ENCODE data around the gene NPPB. TPM values are rescaled to one million over a fixed set of nuclear protein-coding genes. Genes with fewer than 3 reads are reported as not detected.

NPPB gene
- total and polyA plus RNA-seq, 7 experiments from 2014 or later = not detected

DNA sequence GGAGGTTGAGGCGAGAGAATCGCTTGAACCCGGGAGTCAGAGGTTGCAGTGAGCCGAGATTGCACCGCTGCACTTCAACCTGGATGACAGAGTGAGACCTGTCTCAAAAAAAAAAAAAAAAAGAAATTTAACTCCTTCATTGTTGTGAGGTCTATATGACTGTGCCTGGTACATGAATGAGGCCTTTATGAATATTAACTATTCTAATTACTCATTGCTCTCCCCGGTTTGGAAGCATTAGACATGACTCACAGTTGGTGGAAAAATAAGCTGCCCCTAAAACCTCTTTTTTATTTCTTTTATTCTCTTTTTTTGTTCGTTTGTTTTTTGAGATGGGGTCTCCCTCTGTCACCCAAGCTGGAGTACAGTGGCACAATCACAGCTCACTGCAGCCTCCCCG, 3.3 kb downstream of the NPPB start:
- DNase-seq (no peak), ATAC-seq (no peak)
- Histone ChIP-seq H3K9me3 (ENCODE audit: control insufficient read depth in 2 of 3, low read length in 3 of 3) (no peaks in the 10 kb centered on the region), H3K4me3 (ENCODE audit: low read length) (no peak overlapping the region), H3K36me3 (ENCODE audit: control insufficient read depth in 2 of 3, insufficient read depth in 3 of 3, low read length in 3 of 3) (no peaks in the 10 kb centered on the region), H3K27me3 (ENCODE audit: control insufficient read depth in 2 of 2, insufficient read depth in 2 of 2, low read length in 2 of 2) (peaks cover 0 to 11% of the 10 kb centered on the region in 2 donors), H3K27ac (ENCODE audit: low read depth, low read length) (no peak overlapping the region), H3K4me1 (ENCODE audit: control insufficient read depth in 2 of 2, insufficient read depth in 2 of 2, low read length in 2 of 2) (no peaks in the 10 kb centered on the region)
- intact Hi-C loops (cut with micrococcal nuclease) = no loop called here
- Mint-ChIP-seq H3K27me3 (peaks cover 37 to 66% (median 53%) of the 10 kb centered on the region in 5 donors), H3K27ac (no peak overlapping the region), H3K9me3 (peaks cover 0 to 5% (median 0%) of the 10 kb centered on the region in 11 donors), H3K4me1 (peaks cover 0 to 6% (median 2%) of the 10 kb centered on the region in 7 donors), H3K36me3 (no peaks in the 10 kb centered on the region), H3K4me3 (no peak overlapping the region)
- ChIA-PET POLR2A (interaction anchor here (0.7 kb wide), 1 partner anchor 51 kb away, joined by 5 read pairs; no protein-coding TSS in a partner anchor), CTCF (no interaction called here)

DNA sequence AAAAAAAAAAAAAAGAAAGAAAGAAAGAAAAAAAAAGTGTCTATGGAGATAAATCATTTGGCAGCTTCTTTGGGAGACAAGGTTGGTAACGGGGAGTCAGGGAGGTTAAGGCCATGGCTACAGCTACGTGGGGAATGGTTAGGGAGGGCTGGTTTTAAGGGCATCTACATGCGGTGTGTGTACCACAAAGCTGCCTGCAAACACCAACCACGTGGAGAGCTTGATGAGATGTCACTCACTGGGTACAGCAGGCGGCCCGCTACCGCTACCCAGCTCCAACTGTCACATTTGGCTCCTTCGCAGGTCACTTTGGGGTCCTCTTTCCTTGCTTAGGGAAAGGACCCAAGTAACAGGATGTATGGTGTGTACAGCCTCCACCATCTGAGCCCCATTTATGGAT, 4.2 kb downstream of the NPPB start:
- Mint-ChIP-seq H3K9me3 (no peaks in the 10 kb centered on the region), H3K27ac (no peak overlapping the region), H3K27me3 (peaks cover 28 to 57% (median 48%) of the 10 kb centered on the region in 5 donors), H3K36me3 (no peaks in the 10 kb centered on the region), H3K4me3 (no peak overlapping the region), H3K4me1 (peaks cover 0 to 6% (median 1%) of the 10 kb centered on the region in 7 donors)
- Histone ChIP-seq H3K4me1 (ENCODE audit: control insufficient read depth in 2 of 2, insufficient read depth in 2 of 2, low read length in 2 of 2) (no peaks in the 10 kb centered on the region), H3K27me3 (ENCODE audit: control insufficient read depth in 2 of 2, insufficient read depth in 2 of 2, low read length in 2 of 2) (peaks cover 0 to 6% of the 10 kb centered on the region in 2 donors), H3K9me3 (ENCODE audit: control insufficient read depth in 2 of 3, low read length in 3 of 3) (no peaks in the 10 kb centered on the region), H3K4me3 (ENCODE audit: low read length) (no peak overlapping the region), H3K27ac (ENCODE audit: low read depth, low read length) (no peak overlapping the region), H3K36me3 (ENCODE audit: control insufficient read depth in 2 of 3, insufficient read depth in 3 of 3, low read length in 3 of 3) (no peaks in the 10 kb centered on the region)
- ChIA-PET CTCF (no interaction called here), POLR2A (no interaction called here)
- DNase-seq (no peak), ATAC-seq (no peak)
- intact Hi-C loops (cut with micrococcal nuclease) = no loop called here

DNA sequence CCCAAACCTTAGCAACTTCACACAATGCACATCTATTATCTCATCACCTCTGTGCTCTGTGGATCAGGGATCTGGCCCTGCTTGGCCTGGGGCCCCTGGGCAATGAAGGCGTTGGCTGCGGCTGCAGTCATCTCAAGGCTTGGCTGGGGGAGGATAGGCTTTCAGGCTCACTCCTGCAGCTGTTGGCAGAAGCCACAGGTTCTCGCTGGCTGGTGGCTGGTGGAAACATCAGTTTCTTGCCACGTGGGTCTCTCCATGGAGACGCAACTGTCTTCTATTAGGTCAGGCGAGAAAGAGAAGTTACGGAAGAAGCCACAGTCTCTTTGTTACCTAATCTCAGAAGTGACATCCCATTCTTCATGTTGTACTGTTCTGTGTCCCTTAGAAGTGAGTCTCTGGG, 7.6 kb downstream of the NPPB start:
- ATAC-seq = peak; percentile 36
- no peaks in the 10 kb centered on the region for H3K9me3 Mint-ChIP-seq
- H3K27ac ChIP-seq (ENCODE audit: low read depth, low read length) = no peak overlapping the region
- H3K4me3 ChIP-seq (ENCODE audit: low read length) = no peak overlapping the region
- ChIA-PET POLR2A (no interaction called here), CTCF (no interaction called here)
- intact Hi-C loops (cut with micrococcal nuclease) = no loop called here
- no peaks in the 10 kb centered on the region for H3K27me3 ChIP-seq (ENCODE audit: control insufficient read depth in 2 of 2, insufficient read depth in 2 of 2, low read length in 2 of 2)
- DNase-seq = no peak
- H3K27me3 Mint-ChIP-seq = peaks cover 10 to 32% (median 24%) of the 10 kb centered on the region in 5 donors
- H3K4me1 Mint-ChIP-seq = peaks cover 0 to 1% (median 0%) of the 10 kb centered on the region in 7 donors
- no peak overlapping the region for H3K27ac Mint-ChIP-seq
- H3K9me3 ChIP-seq (ENCODE audit: control insufficient read depth in 2 of 3, low read length in 3 of 3) = no peaks in the 10 kb centered on the region
- no peaks in the 10 kb centered on the region for H3K36me3 ChIP-seq (ENCODE audit: control insufficient read depth in 2 of 3, insufficient read depth in 3 of 3, low read length in 3 of 3)
- peaks cover 0 to 1% (median 0%) of the 10 kb centered on the region in 5 donors for H3K36me3 Mint-ChIP-seq
- no peaks in the 10 kb centered on the region for H3K4me1 ChIP-seq (ENCODE audit: control insufficient read depth in 2 of 2, insufficient read depth in 2 of 2, low read length in 2 of 2)
- H3K4me3 Mint-ChIP-seq = no peak overlapping the region

DNA sequence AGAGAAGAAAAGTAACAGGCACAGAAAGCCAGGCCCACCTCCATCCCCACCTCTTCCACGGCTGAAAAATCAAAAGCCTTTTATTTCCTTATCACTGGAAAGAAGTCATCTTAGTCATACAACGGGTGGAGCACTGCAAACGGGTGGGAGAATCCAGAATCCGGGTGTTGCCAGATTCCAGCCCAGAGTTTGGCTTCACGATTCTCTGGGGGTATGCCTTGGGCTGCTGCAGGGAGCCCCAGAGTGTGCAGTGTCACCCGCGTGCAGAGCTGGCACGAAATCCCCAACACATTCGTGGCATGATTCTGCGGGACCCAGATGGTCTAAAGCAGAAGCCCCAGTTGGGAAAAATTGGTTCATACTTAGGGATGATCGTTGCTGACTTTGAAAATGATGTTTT, 8.6 kb downstream of the NPPB start:
- Histone ChIP-seq H3K27ac (ENCODE audit: low read depth, low read length) (no peak overlapping the region), H3K4me1 (ENCODE audit: control insufficient read depth in 2 of 2, insufficient read depth in 2 of 2, low read length in 2 of 2) (no peaks in the 10 kb centered on the region), H3K4me3 (ENCODE audit: low read length) (no peak overlapping the region), H3K27me3 (ENCODE audit: control insufficient read depth in 2 of 2, insufficient read depth in 2 of 2, low read length in 2 of 2) (no peaks in the 10 kb centered on the region), H3K9me3 (ENCODE audit: control insufficient read depth in 2 of 3, low read length in 3 of 3) (no peaks in the 10 kb centered on the region), H3K36me3 (ENCODE audit: control insufficient read depth in 2 of 3, insufficient read depth in 3 of 3, low read length in 3 of 3) (no peaks in the 10 kb centered on the region)
- no peak for DNase-seq
- peaks cover 10 to 25% (median 22%) of the 10 kb centered on the region in 5 donors for H3K27me3 Mint-ChIP-seq
- H3K36me3 Mint-ChIP-seq = peaks cover 0 to 5% (median 4%) of the 10 kb centered on the region in 5 donors
- no peak for ATAC-seq
- no peak overlapping the region for H3K27ac Mint-ChIP-seq
- no peak overlapping the region for H3K4me3 Mint-ChIP-seq
- POLR2A ChIA-PET = no interaction called here
- CTCF ChIA-PET = no interaction called here
- peaks cover 0 to 7% (median 0%) of the 10 kb centered on the region in 7 donors for H3K4me1 Mint-ChIP-seq
- H3K9me3 Mint-ChIP-seq = no peaks in the 10 kb centered on the region
- intact Hi-C loops (cut with micrococcal nuclease) = no loop called here

DNA sequence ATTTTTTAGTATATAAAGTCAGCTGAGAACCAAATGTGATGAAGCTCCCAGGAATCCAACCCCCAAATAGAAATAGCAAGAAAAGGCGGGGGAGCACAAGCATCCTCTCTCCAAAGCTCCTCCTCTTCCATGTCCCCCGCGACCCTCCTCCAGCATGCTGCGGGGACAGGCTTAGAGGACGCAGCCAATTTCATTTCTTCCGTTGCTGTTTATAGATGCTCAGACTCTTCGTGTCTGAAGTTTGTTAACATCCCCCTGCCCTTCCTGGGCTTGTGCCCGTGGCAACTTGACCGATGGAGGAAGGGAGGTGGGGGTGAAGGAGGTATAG, 10.4 kb downstream of the NPPB start:
- ChIA-PET POLR2A (no interaction called here), CTCF (interaction anchor here (0.8 kb wide), 1 partner anchor 11 kb away, joined by 3 read pairs; no protein-coding TSS in a partner anchor)
- Histone ChIP-seq H3K9me3 (ENCODE audit: control insufficient read depth in 2 of 3, low read length in 3 of 3) (no peaks in the 10 kb centered on the region), H3K27me3 (ENCODE audit: control insufficient read depth in 2 of 2, insufficient read depth in 2 of 2, low read length in 2 of 2) (no peaks in the 10 kb centered on the region), H3K4me1 (ENCODE audit: control insufficient read depth in 2 of 2, insufficient read depth in 2 of 2, low read length in 2 of 2) (no peaks in the 10 kb centered on the region), H3K36me3 (ENCODE audit: control insufficient read depth in 2 of 3, insufficient read depth in 3 of 3, low read length in 3 of 3) (peaks cover 0 to 5% (median 0%) of the 10 kb centered on the region in 3 experiments), H3K4me3 (ENCODE audit: low read length) (no peak overlapping the region), H3K27ac (ENCODE audit: low read depth, low read length) (no peak overlapping the region)
- Mint-ChIP-seq H3K36me3 (peaks cover 3 to 17% (median 9%) of the 10 kb centered on the region in 5 donors), H3K27me3 (peaks cover 0 to 16% (median 12%) of the 10 kb centered on the region in 5 donors), H3K27ac (no peak overlapping the region), H3K9me3 (peaks cover 0 to 1% (median 0%) of the 10 kb centered on the region in 11 donors), H3K4me3 (no peak overlapping the region), H3K4me1 (peaks cover 0 to 7% (median 0%) of the 10 kb centered on the region in 7 donors)
- intact Hi-C loops (cut with micrococcal nuclease) = no loop called here
- DNase-seq = no peak
- ATAC-seq = no peak

DNA sequence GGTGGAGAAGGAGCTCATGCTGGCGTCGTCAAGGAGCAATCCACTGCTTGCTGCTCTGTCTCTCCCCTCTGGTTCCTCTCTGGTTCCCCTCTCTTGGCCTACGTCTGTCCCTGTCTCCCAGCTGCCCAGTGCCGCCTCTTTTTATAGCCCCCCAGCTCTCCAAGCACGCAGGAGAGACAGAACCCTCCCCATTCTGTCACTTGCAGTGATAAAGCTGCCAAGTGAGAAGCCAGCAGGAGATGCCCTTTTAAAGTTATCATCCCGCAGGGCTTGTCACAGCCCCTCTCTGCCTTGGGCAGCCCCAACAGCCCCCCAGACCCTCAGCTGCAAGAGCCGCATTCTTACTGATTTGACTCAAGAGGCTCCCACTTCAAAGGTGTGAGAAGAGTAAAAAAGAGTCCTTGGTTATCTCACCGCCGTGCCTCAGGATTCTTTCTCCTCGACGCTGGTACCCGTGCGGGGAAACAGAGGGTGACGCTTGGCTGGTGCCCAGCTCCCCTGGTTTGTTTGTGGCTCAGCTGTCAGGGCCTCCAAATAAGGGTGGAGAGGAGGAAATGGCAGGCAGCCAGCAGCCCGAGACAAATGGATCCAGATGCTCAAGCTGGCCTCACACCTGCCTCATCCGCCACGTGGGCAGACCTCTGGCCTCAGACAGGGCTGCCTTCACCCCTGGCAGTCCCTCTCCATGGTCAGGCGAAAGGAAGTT, 10.9 kb downstream of the NPPB start, which contains the start of gene NPPA:
NPPA (minus strand) TSS at position 117 of the 706 bp plus-strand sequence; CDS start at position 18, 99 bp downstream.
- Histone ChIP-seq H3K4me1 (ENCODE audit: control insufficient read depth in 2 of 2, insufficient read depth in 2 of 2, low read length in 2 of 2) (no peaks in the 10 kb centered on the region), H3K36me3 (ENCODE audit: control insufficient read depth in 2 of 3, insufficient read depth in 3 of 3, low read length in 3 of 3) (peaks cover 0 to 5% (median 0%) of the 10 kb centered on the region in 3 experiments), H3K9me3 (ENCODE audit: control insufficient read depth in 2 of 3, low read length in 3 of 3) (no peaks in the 10 kb centered on the region), H3K4me3 (ENCODE audit: low read length) (no peak within 1 kb of the TSS), H3K27me3 (ENCODE audit: control insufficient read depth in 2 of 2, insufficient read depth in 2 of 2, low read length in 2 of 2) (no peaks in the 10 kb centered on the region), H3K27ac (ENCODE audit: low read depth, low read length) (no peak within 1 kb of the TSS)
- DNase-seq = no peak
- ChIA-PET POLR2A (no interaction called here), CTCF (interaction anchor here (0.8 kb wide), 2 partner anchors 11 to 15 kb away, joined by 3 read pairs; no protein-coding TSS in a partner anchor)
- Mint-ChIP-seq H3K36me3 (peaks cover 3 to 19% (median 9%) of the 10 kb centered on the region in 5 donors), H3K9me3 (peaks cover 0 to 1% (median 0%) of the 10 kb centered on the region in 11 donors), H3K27ac (no peak within 1 kb of the TSS), H3K4me1 (peaks cover 0 to 11% (median 0%) of the 10 kb centered on the region in 7 donors), H3K4me3 (no peak within 1 kb of the TSS), H3K27me3 (peaks cover 0 to 11% (median 7%) of the 10 kb centered on the region in 5 donors)
- intact Hi-C loops (cut with micrococcal nuclease) = no loop called here
- no peak for ATAC-seq
